Uterus (tissue), 4 donors: ENCODE results near the gene CRNKL1. TPM values are rescaled to one million over a fixed set of nuclear protein-coding genes. Genes with fewer than 3 reads are reported as not detected.

Experiments
- DNase-seq, 2 donors: peaks; one replicate each; pipeline ENCODE4 v3.0.0-alpha.2; 2019 to 2020
- H3K27ac ChIP-seq, 2 donors: fragments of 200-600 bp; sonication (generic); 1 replicate in 1 of 2; 2 replicates in 1 of 2; pipeline ENCODE4 v1.5.1; 2016 to 2018
- H3K27me3 ChIP-seq, 2 donors: fragments of 200-600 bp; sonication (generic); one replicate each; pipeline ENCODE4 v1.5.1; 2018 to 2019; ENCODE audit warnings: control low read depth in 1 of 2
- H3K36me3 ChIP-seq, 2 donors: fragments of 200-600 bp; sonication (generic); one replicate each; pipeline ENCODE4 v1.5.1; 2019; ENCODE audit warnings: control low read depth in 1 of 2
- H3K4me1 ChIP-seq, 2 donors: fragments of 200-600 bp; sonication (generic); one replicate each; pipeline ENCODE4 v1.5.1; 2018 to 2019; ENCODE audit warnings: control low read depth in 1 of 2
- H3K4me3 ChIP-seq, 2 donors: fragments of 200-600 bp; sonication (generic); 1 replicate in 1 of 2; 2 replicates in 1 of 2; pipeline ENCODE4 v1.5.1; 2018 to 2019; ENCODE audit warnings: mild to moderate bottlenecking in 1 of 2
- H3K9me3 ChIP-seq, 2 donors: fragments of 200-600 bp; sonication (generic); one replicate each; pipeline ENCODE4 v1.5.1; 2019; ENCODE audit warnings: control low read depth in 1 of 2
- POLR2A ChIP-seq, 2 donors: fragments of 450-650 bp; IDR thresholded peaks; one replicate each; pipeline ENCODE4 v1.6.1; 2016; ENCODE audit warnings: antibody characterized with exemption in 2 of 2, mild to moderate bottlenecking in 1 of 2, moderate library complexity in 1 of 2
- intact Hi-C: fragments of 100-400 bp; cut with DNase I; formaldehyde crosslinking; loops from one replicate; pipeline ENCODE4 v1.15.1; 2023; ENCODE audit warnings: low total_unique reads
- total RNA-seq, 4 donors: library from RNA; depleted of rRNA in 3 of 4; stranded (reverse); fragments of >200 nt in 3 of 4; gene quantifications; one replicate each; pipeline versions ENCODE4 v1.1.0 to v1.2.4, GENCODE V29; 2014 to 2023
- TF ChIP-seq, protein P1 (sequence below), 4 experiments: fragments of 200-600 bp in 2 of 4; fragments of 450-650 bp in 2 of 4; sonication (generic) in 2 of 4; IDR thresholded peaks; one replicate each; pipeline ENCODE4 v1.5.1; 2016 to 2019; ENCODE audit warnings: antibody characterized with exemption in 4 of 4, mild to moderate bottlenecking in 2 of 4, moderate library complexity in 1 of 4
- donor health status: DM: yes; HTN: yes; CAD: no.

CRNKL1 gene
- total RNA-seq, 4 donors from 2014 or later = 21.8 to 58.4 (median 38.4) TPM

GRCh38 chr20:19996222-19996621 lies 56.0 kb downstream of the CRNKL1 start:
- intact Hi-C loops = loop anchor here (5.0 to 10.0 kb wide), 3 partner anchors 181 to 301 kb away; no protein-coding TSS in a partner anchor
- no peaks in the 10 kb centered on the region for H3K36me3 ChIP-seq

DNA sequence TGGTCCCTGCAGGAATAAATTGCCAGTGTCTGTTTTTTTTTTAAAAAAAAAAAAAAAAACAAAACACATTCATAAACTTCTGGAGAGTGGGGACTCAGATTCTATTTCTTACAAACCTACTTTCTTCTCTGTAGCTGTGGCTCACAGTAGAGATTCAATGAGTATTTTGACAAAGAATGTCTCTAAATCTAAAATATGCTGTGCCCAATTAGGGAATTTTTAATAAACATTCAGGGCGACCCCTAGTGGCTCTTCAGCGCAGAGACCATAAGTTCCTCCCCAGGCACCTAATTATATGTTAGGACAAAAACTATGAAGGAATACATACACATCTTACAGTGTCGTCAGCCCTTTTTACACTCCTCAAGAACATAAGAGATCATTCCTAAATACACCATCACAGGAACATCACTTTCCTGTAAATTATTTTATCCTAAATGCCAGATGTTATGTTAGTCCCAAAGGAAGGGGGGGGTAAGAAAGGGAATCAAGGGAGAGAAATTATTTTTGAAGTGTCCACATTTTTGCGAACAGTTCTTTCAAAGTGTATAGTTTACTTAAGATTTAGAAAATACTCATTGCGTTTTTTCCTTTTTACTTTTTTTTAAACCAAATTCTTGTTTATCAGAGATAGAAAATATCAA lies 56.9 kb downstream of the CRNKL1 start:
- Histone ChIP-seq H3K36me3 (no peaks in the 10 kb centered on the region), H3K27me3 (no peaks in the 10 kb centered on the region), H3K4me1 (peaks cover 6 to 13% of the 10 kb centered on the region in 2 donors), H3K4me3 (no peak overlapping the region), H3K9me3 (no peaks in the 10 kb centered on the region), H3K27ac (peak overlapping the region; percentile 67)
- TF ChIP-seq, protein P1, sequence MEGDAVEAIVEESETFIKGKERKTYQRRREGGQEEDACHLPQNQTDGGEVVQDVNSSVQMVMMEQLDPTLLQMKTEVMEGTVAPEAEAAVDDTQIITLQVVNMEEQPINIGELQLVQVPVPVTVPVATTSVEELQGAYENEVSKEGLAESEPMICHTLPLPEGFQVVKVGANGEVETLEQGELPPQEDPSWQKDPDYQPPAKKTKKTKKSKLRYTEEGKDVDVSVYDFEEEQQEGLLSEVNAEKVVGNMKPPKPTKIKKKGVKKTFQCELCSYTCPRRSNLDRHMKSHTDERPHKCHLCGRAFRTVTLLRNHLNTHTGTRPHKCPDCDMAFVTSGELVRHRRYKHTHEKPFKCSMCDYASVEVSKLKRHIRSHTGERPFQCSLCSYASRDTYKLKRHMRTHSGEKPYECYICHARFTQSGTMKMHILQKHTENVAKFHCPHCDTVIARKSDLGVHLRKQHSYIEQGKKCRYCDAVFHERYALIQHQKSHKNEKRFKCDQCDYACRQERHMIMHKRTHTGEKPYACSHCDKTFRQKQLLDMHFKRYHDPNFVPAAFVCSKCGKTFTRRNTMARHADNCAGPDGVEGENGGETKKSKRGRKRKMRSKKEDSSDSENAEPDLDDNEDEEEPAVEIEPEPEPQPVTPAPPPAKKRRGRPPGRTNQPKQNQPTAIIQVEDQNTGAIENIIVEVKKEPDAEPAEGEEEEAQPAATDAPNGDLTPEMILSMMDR (IDR thresholded peaks at IDR 0.05) = peak; percentile 76 to 83 (median 78)
- TF ChIP-seq POLR2A (IDR thresholded peaks at IDR 0.05) = no peak
- intact Hi-C loops = loop anchor here (5.0 to 10.0 kb wide), 3 partner anchors 181 to 301 kb away; no protein-coding TSS in a partner anchor
- peak in 1 of 2 donors; percentile 55 for DNase-seq

More at GRCh38 chr20:19996222-19996621, 56.0 kb downstream of the CRNKL1 start:
- Histone ChIP-seq H3K27ac (peak overlapping the region in 1 of 2 donors; percentile 63), H3K9me3 (no peaks in the 10 kb centered on the region), H3K4me3 (no peak overlapping the region), H3K4me1 (peaks cover 6 to 13% of the 10 kb centered on the region in 2 donors), H3K27me3 (no peaks in the 10 kb centered on the region)
- TF ChIP-seq, protein P1 (IDR thresholded peaks at IDR 0.05) = no peak
- TF ChIP-seq POLR2A (IDR thresholded peaks at IDR 0.05) = no peak
- DNase-seq = no peak

DNA sequence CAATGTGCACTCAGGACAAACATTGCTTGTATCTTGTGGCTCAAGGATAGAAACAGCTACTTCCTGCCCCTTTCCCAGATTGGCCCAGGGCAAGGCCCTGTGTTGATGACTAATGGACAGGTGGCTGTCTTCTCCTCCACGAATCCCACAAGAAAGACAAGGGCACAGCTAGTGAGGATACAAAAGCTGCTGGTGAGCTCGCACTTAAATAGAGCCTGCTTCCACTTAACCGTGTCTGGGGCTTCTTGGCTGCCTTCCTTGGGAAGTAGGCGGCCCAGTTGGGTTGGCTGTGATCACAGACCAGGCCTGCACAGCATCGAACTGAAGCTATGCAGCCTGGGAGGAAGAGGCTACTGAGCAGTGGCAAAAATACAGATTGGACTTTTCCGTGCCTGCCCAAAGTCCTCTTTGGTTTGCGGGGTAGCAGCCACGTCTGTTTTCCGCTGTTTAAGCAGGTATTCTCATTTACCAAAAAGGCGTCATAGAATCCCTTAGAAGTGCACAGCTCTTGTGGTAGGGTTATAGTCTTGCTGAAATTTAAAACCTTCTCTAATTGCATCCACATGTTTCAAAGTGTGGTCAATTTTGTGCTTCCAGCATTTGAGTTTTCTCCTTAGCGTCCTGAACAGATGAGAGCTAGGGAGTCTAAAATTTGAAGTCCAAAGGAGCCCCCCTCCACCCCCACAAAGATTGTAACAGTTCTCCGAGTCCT lies 58.2 kb downstream of the CRNKL1 start:
- Histone ChIP-seq H3K27ac (peak overlapping the region; percentile 67), H3K4me1 (peaks cover 6 to 13% of the 10 kb centered on the region in 2 donors), H3K9me3 (no peaks in the 10 kb centered on the region), H3K4me3 (no peak overlapping the region), H3K27me3 (no peaks in the 10 kb centered on the region), H3K36me3 (no peaks in the 10 kb centered on the region)
- intact Hi-C loops = loop anchor here (10.0 kb wide), 2 partner anchors 179 to 299 kb away; no protein-coding TSS in a partner anchor
- DNase-seq = no peak
- TF ChIP-seq POLR2A (IDR thresholded peaks at IDR 0.05) = no peak
- TF ChIP-seq, protein P1 (IDR thresholded peaks at IDR 0.05) = no peak

- intact Hi-C loops = loop anchor here (10.0 kb wide), 2 partner anchors 178 to 298 kb away; no protein-coding TSS in a partner anchor
- Histone ChIP-seq H3K4me1 (peaks cover 6 to 13% of the 10 kb centered on the region in 2 donors), H3K36me3 (no peaks in the 10 kb centered on the region), H3K27ac (peak overlapping the region; percentile 67), H3K27me3 (no peaks in the 10 kb centered on the region), H3K9me3 (no peaks in the 10 kb centered on the region), H3K4me3 (no peak overlapping the region)
- TF ChIP-seq, protein P1 (IDR thresholded peaks at IDR 0.05) = no peak
- no peak for TF ChIP-seq POLR2A (IDR thresholded peaks at IDR 0.05)
- no peak for DNase-seq
Observed at GRCh38 chr20:19992996-19993908, 59.0 kb downstream of the CRNKL1 start.
